ENCODE measurements around the gene EMC10.
A peak's percentile ranks its signal among the peaks of the same experiment; 100 is the strongest.

EMC10 gene

GRCh38 chr19:50500060-50500752 is 23.9 kb downstream of the EMC10 start:
- no peak for DNase-seq (ENCODE audit: low read depth)
- in situ Hi-C loops (cut with HindIII; ENCODE audit: low sequenced_read_pairs): no loop called here

DNA sequence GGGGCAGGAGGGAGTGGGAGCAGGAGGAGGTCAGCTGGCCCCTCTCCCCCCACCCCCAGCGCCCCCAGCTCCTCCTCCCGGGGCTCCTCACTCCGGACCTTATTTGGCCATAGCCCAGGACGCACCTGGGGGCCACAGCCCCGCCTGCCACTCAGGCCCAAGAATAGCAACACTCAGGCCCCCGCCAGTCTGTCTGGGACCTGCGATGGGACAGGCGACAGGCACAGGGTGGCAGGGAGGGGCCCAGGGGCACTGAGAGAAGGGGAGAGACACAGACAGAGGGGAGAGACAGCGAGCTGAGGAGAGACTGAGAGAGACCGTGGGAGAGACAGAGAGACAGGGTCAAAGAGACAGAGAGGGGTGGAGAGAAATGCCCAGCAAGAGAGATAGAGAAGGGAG is 24.4 kb downstream of the EMC10 start:
- DNase-seq (ENCODE audit: low read depth): no peak
- TF ChIP-seq, protein P1, sequence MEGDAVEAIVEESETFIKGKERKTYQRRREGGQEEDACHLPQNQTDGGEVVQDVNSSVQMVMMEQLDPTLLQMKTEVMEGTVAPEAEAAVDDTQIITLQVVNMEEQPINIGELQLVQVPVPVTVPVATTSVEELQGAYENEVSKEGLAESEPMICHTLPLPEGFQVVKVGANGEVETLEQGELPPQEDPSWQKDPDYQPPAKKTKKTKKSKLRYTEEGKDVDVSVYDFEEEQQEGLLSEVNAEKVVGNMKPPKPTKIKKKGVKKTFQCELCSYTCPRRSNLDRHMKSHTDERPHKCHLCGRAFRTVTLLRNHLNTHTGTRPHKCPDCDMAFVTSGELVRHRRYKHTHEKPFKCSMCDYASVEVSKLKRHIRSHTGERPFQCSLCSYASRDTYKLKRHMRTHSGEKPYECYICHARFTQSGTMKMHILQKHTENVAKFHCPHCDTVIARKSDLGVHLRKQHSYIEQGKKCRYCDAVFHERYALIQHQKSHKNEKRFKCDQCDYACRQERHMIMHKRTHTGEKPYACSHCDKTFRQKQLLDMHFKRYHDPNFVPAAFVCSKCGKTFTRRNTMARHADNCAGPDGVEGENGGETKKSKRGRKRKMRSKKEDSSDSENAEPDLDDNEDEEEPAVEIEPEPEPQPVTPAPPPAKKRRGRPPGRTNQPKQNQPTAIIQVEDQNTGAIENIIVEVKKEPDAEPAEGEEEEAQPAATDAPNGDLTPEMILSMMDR (IDR thresholded peaks at IDR 0.05; ENCODE audit: low read depth, low read length, missing control alignments): no peak
- no peak overlapping the region for H3K4me3 ChIP-seq (ENCODE audit: low read depth, low read length)
- in situ Hi-C loops (cut with HindIII; ENCODE audit: low sequenced_read_pairs): no loop called here

More at GRCh38 chr19:50500060-50500752, 23.9 kb downstream of the EMC10 start:
- TF ChIP-seq, protein P1 (IDR thresholded peaks at IDR 0.05; ENCODE audit: low read depth, low read length, missing control alignments): peak; percentile 11
- H3K4me3 ChIP-seq (ENCODE audit: low read depth, low read length): no peak overlapping the region

- DNase-seq (ENCODE audit: low read depth): no peak
- in situ Hi-C loops (cut with HindIII; ENCODE audit: low sequenced_read_pairs): no loop called here
- TF ChIP-seq, protein P1 (IDR thresholded peaks at IDR 0.05; ENCODE audit: low read depth, low read length, missing control alignments): no peak
- H3K4me3 ChIP-seq (ENCODE audit: low read depth, low read length): no peak overlapping the region
These were observed 24.9 kb downstream of the EMC10 start for GRCh38 chr19:50501186-50501567.

GRCh38 chr19:50501568-50502475 is 25.5 kb downstream of the EMC10 start:
- H3K4me3 ChIP-seq (ENCODE audit: low read depth, low read length): no peak overlapping the region
- TF ChIP-seq, protein P1 (IDR thresholded peaks at IDR 0.05; ENCODE audit: low read depth, low read length, missing control alignments): no peak
- no peak for DNase-seq (ENCODE audit: low read depth)
- in situ Hi-C loops (cut with HindIII; ENCODE audit: low sequenced_read_pairs): no loop called here

DNA sequence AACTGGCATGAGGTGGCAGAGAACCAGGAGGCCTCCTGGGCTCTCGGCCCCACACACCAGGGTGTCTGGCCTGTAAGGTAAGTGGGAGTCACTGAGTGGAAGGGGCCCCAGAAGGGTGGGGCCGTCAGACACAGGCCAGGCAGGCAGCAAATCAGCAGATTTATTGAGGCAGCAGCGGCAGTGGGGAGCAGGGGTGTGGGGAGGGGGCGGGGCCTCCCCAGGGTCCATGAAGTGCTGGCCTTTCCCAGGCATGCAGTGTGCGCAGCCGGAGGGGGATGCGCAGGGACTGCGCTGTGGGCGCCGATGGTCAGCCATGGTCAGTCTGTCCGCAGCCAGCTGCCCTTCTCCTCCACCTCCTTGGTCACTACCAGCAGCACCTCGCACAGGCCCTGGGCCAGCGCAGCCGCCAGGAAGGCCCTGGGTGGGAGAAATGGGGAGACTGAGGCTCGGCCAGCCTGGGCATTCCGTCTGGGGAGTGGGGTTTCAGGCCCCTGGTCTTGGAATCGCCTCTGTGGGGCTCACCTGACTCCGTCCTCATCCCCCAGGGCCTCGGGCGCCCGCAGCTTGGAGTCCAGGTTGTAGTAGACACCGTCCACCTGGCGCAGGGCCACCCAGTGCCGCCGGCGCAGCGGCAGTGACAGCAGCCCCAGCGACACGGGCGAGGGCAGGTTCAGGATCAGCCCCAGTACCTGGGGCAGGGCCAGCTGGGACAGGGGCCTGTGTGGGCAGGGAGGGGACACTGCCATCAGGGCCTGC is 29.7 kb downstream of the EMC10 start:
- TF ChIP-seq, protein P1 (IDR thresholded peaks at IDR 0.05; ENCODE audit: low read depth, low read length, missing control alignments): no peak

DNA sequence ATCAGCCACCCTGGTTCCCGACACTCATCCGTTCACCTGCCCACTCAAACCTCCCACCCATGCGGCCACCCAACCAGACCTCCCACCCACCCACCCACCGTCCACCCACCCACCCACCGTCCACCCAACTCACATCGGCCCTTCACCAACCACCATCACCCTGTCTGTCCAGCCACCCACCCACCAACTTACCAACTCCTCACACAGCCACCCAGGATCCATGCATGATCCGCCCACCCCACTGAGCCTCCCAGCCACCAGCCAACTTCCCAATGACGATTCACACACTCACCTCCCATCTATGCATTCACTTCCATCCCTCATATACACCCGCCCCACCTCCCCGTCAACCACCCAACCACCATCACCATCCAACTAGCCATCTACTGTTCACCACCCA is 30.4 kb downstream of the EMC10 start:
- H3K4me3 ChIP-seq (ENCODE audit: low read depth, low read length): no peak overlapping the region
- TF ChIP-seq, protein P1 (IDR thresholded peaks at IDR 0.05; ENCODE audit: low read depth, low read length, missing control alignments): no peak
- DNase-seq (ENCODE audit: low read depth): no peak
- in situ Hi-C loops (cut with HindIII; ENCODE audit: low sequenced_read_pairs): no loop called here

More for the DNA sequence above, 29.7 kb downstream of the EMC10 start:
- in situ Hi-C loops (cut with HindIII; ENCODE audit: low sequenced_read_pairs): no loop called here
- no peak overlapping the region for H3K4me3 ChIP-seq (ENCODE audit: low read depth, low read length)
- DNase-seq (ENCODE audit: low read depth): no peak
